ENCODE data around the gene LRRFIP2.

GRCh38 chr3:37210230-37210629, 35.8 kb upstream of the LRRFIP2 start:
- TF ChIP-seq ZNF274 (IDR thresholded peaks at IDR 0.05; ENCODE audit: low read depth, low read length) (no peak), YY1 (IDR thresholded peaks at IDR 0.05; ENCODE audit: insufficient read depth, insufficient read length) (no peak), SUZ12 (IDR thresholded peaks at IDR 0.05; ENCODE audit: extremely low read depth, insufficient read depth, insufficient read length) (no peak)

Data from NT2/D1 (cell line).